Measurements from ENCODE around the gene PEX7. TPM values are rescaled to one million over a fixed set of nuclear protein-coding genes. Genes with fewer than 3 reads are reported as not detected.

PEX7 gene
- polyA plus RNA-seq, 3 donors from 2014 or later: 2.2 to 3.9 (median 2.9) TPM

GRCh38 chr6:136962661-136963060, 140.3 kb downstream of the PEX7 start:
- no peak overlapping the region for H3K27ac Mint-ChIP-seq
- peaks cover 5 to 11% (median 9%) of the 10 kb centered on the region in 3 donors for H3K27me3 Mint-ChIP-seq (ENCODE audit: low read depth in 3 of 3)
- no peak overlapping the region for H3K4me3 Mint-ChIP-seq
- no peaks in the 10 kb centered on the region for H3K9me3 Mint-ChIP-seq
- H3K4me1 Mint-ChIP-seq: peaks cover 0 to 3% of the 10 kb centered on the region in 2 donors
- H3K36me3 Mint-ChIP-seq: no peaks in the 10 kb centered on the region
- DNase-seq: no peak

DNA sequence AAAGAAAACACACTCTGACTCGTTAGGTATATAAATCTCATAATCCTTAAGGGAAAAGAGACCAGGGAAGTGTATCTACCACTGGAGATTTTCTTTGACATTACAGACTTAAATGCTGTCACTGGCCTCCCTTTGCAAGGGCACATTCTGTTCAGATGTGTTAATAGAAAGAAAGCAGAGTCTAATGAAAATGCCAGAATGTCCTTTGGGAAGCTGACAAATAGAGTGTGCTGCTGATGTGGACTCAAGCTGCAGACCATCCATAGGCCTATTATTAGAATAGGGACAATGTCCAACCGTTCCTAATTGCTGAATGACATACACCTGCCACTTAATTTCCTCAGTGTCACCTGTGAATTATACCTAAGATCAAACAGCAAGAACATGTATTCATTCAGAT, 140.9 kb downstream of the PEX7 start:
- Mint-ChIP-seq H3K36me3 (no peaks in the 10 kb centered on the region), H3K9me3 (no peaks in the 10 kb centered on the region), H3K27me3 (ENCODE audit: low read depth in 3 of 3) (peaks cover 6 to 17% (median 13%) of the 10 kb centered on the region in 3 donors), H3K27ac (no peak overlapping the region), H3K4me1 (peaks cover 0 to 9% of the 10 kb centered on the region in 2 donors), H3K4me3 (no peak overlapping the region)
- DNase-seq: no peak

Other genes starting within 250 kb of the PEX7 start
- 10 to 100 TPM in 1 of 3 donors, 1 to 10 TPM in 2; 5.5 to 13.8 (median 6.2) TPM for gene MAP3K5, start 30.1 kb upstream of the PEX7 start, polyA plus RNA-seq
- gene SLC35D3, start 99.7 kb downstream of the PEX7 start, polyA plus RNA-seq: under 1 TPM in 1 of 3 donors, not detected in 2; 0.10 TPM
- gene IL20RA, start 222.4 kb downstream of the PEX7 start, polyA plus RNA-seq: not detected

All from immature natural killer cell (primary cell).